Tracheal epithelial cell (primary cell): ENCODE measurements around the gene TSSK1B. TPM values are rescaled to one million over a fixed set of nuclear protein-coding genes. Genes with fewer than 3 reads are reported as not detected.

Experiments used
- total RNA-seq: library from RNA; depleted of rRNA; stranded (reverse); fragments of >200 nt; gene quantifications from 2 replicates; pipeline ENCODE4 v1.2.1, GENCODE V29; 2014

TSSK1B gene, protein sequence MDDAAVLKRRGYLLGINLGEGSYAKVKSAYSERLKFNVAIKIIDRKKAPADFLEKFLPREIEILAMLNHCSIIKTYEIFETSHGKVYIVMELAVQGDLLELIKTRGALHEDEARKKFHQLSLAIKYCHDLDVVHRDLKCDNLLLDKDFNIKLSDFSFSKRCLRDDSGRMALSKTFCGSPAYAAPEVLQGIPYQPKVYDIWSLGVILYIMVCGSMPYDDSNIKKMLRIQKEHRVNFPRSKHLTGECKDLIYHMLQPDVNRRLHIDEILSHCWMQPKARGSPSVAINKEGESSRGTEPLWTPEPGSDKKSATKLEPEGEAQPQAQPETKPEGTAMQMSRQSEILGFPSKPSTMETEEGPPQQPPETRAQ
- under 0.01 and 0.21 TPM in 2 replicates for total RNA-seq

GRCh38 chr5:113434889-113435288, at the start of gene TSSK1B:
Gene TSSK1B, minus strand, starts transcription at chr5:113434989. Its CDS starts 150 bp downstream, at chr5:113434839.

Other genes starting within 250 kb of the TSSK1B start
- 62.4 and 71.2 TPM in 2 replicates for gene MCC, start 53.5 kb upstream of the TSSK1B start, total RNA-seq
- gene YTHDC2, start 78.7 kb upstream of the TSSK1B start, total RNA-seq, result 12.3 and 17.9 TPM in 2 replicates